GM18861 (cell line): Measurements from ENCODE around the gene B3GNT9.

Source experiments
- ATAC-seq: cut with Tn5 transposase; IDR thresholded peaks from one replicate; pipeline ENCODE4 v1.9.1; 2021; ENCODE audit not compliant: unreplicated experiment

Gene B3GNT9

GRCh38 chr16:67186550-67186950 lies 35.8 kb upstream of the B3GNT9 start:
- ATAC-seq: no peak

- ATAC-seq: no peak
These were observed 34.9 kb upstream of the B3GNT9 start for GRCh38 chr16:67185651-67186134.

GRCh38 chr16:67184995-67185650 lies 34.3 kb upstream of the B3GNT9 start:
- peak; percentile 27 for ATAC-seq

- no peak for ATAC-seq
These were observed 33.7 kb upstream of the B3GNT9 start for GRCh38 chr16:67184453-67184994.

- peak; percentile 71 for ATAC-seq
These were observed 33.0 kb upstream of the B3GNT9 start, which contains the start of gene MATCAP1 for GRCh38 chr16:67183627-67184452. TSS of gene MATCAP1 (minus strand) at chr16:67183963. CDS start at chr16:67180610, 3,353 bp downstream.

GRCh38 chr16:67183284-67183626 lies 32.5 kb upstream of the B3GNT9 start:
- no peak for ATAC-seq

GRCh38 chr16:67182288-67182687 lies 31.5 kb upstream of the B3GNT9 start:
- ATAC-seq: no peak

GRCh38 chr16:67181346-67181745 lies 30.5 kb upstream of the B3GNT9 start:
- ATAC-seq: no peak

- no peak for ATAC-seq
These were observed 29.4 kb upstream of the B3GNT9 start for GRCh38 chr16:67180166-67180565.

GRCh38 chr16:67179421-67180080 lies 28.8 kb upstream of the B3GNT9 start:
- no peak for ATAC-seq

- ATAC-seq: no peak
These were observed 27.2 kb upstream of the B3GNT9 start for GRCh38 chr16:67177743-67178699.

- ATAC-seq: no peak
These were observed 25.9 kb upstream of the B3GNT9 start for GRCh38 chr16:67176662-67177061.

GRCh38 chr16:67174706-67175231 lies 24.0 kb upstream of the B3GNT9 start:
- ATAC-seq: no peak

- ATAC-seq: peak; percentile 34
These were observed 23.3 kb upstream of the B3GNT9 start for GRCh38 chr16:67173808-67174705.

GRCh38 chr16:67173323-67173722 lies 22.5 kb upstream of the B3GNT9 start:
- no peak for ATAC-seq

- no peak for ATAC-seq
These were observed 20.3 kb upstream of the B3GNT9 start for GRCh38 chr16:67170949-67171649.

- no peak for ATAC-seq
These were observed 19.6 kb upstream of the B3GNT9 start, which contains the start of gene NOL3 for GRCh38 chr16:67170168-67170948. TSS of gene NOL3 (plus strand) at chr16:67170538.
